ENCODE measurements around the gene NMNAT2. TPM values are rescaled to one million over a fixed set of nuclear protein-coding genes. Genes with fewer than 3 reads are reported as not detected.
A peak's percentile ranks its signal among the peaks of the same experiment; 100 is the strongest.

NMNAT2 gene
- total and polyA plus RNA-seq, 2 of the 13 experiments (the other 11 are each of a cell fraction or from before 2014, with no cell fraction given), result not detected

DNA sequence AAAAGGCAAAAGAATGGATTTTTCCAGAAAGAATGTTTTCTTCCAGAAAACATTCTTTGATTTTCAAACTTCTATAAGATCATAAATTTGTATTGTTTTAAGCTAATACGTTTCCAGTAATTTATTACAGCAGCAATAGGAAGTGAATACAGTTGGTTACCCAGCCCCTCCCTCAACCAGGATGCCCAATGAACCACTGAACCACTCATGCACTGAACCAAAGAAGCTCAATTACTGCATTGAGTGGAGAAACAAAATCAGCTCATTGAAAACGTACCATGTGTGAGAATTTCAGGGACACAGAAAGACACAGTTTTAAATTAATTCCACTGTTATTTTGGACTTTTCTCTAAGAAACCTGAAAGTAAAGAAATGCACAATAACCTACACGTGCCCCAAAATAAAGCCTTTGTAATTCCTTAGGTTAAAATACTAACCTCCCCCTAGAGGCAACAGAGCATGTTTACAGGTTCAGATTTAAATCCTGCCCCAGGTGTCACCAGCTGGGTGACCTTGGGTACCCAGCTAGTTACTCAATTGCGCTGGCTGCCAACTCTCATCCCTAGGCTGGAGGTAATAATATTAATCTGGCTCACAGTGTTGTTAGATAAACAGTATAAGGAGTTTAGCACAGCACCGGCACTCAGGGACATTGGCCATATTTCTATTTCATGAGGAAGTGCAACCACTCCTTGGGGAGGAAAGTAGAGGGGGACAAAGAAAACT lies 111.7 kb downstream of the NMNAT2 start:
- DNase-seq (ENCODE audit: low spot score) (peak; percentile 39), ATAC-seq (peak; percentile 82), FAIRE-seq (no peak)
- Histone ChIP-seq H3K4me2 (ENCODE audit: low read depth, low read length) (no peak overlapping the region), H3K36me3 (replicated peaks in 1 of 2; ENCODE audit: control insufficient read depth in 1 of 2, insufficient read depth in 2 of 2, low read length in 2 of 2) (no peaks in the 10 kb centered on the region), H4K20me1 (ENCODE audit: insufficient read depth, low read length) (no peaks in the 10 kb centered on the region), H3K27me3 (ENCODE audit: control insufficient read depth in 1 of 2, insufficient read depth in 2 of 2, low read length in 2 of 2) (peaks cover 0 to 23% of the 10 kb centered on the region in 2 experiments; a peak in 2 of 5 replicates), H3K4me3 (replicated peaks in 1 of 3; ENCODE audit: insufficient read depth in 1 of 3, low read depth in 2 of 3, low read length in 3 of 3) (no peak overlapping the region), H3K4me1 (ENCODE audit: insufficient read depth, low read length) (no peaks in the 10 kb centered on the region), H3K9ac (ENCODE audit: insufficient read depth, low read depth, low read length) (no peak overlapping the region), H3K27ac (ENCODE audit: extremely low read length, insufficient read depth, low read length) (no peak overlapping the region), H3K9me3 (ENCODE audit: low read length) (no peaks in the 10 kb centered on the region), H3K79me2 (ENCODE audit: insufficient read depth, low read length) (no peaks in the 10 kb centered on the region), H2AFZ (ENCODE audit: low read length) (no peak overlapping the region)
- no peak for TF ChIP-seq ZNF207 (IDR thresholded peaks at IDR 0.05; ENCODE audit: borderline replicate concordance)
- TF ChIP-seq SOX13 (IDR thresholded peaks at IDR 0.05), result no peak
- no peak for TF ChIP-seq SOX13 (CRISPR knock-in tag; conservative IDR thresholded peaks at IDR 0.05 in 1 of 2, IDR thresholded peaks at IDR 0.05 in 1 of 2)
- TF ChIP-seq, protein P1, sequence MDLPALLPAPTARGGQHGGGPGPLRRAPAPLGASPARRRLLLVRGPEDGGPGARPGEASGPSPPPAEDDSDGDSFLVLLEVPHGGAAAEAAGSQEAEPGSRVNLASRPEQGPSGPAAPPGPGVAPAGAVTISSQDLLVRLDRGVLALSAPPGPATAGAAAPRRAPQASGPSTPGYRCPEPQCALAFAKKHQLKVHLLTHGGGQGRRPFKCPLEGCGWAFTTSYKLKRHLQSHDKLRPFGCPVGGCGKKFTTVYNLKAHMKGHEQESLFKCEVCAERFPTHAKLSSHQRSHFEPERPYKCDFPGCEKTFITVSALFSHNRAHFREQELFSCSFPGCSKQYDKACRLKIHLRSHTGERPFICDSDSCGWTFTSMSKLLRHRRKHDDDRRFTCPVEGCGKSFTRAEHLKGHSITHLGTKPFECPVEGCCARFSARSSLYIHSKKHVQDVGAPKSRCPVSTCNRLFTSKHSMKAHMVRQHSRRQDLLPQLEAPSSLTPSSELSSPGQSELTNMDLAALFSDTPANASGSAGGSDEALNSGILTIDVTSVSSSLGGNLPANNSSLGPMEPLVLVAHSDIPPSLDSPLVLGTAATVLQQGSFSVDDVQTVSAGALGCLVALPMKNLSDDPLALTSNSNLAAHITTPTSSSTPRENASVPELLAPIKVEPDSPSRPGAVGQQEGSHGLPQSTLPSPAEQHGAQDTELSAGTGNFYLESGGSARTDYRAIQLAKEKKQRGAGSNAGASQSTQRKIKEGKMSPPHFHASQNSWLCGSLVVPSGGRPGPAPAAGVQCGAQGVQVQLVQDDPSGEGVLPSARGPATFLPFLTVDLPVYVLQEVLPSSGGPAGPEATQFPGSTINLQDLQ (CRISPR knock-in tag; IDR thresholded peaks at IDR 0.05), result no peak
- no peak for TF ChIP-seq ATF7-NPFF (CRISPR knock-in tag; IDR thresholded peaks at IDR 0.05; ENCODE audit: low read depth)
- TF ChIP-seq, protein P2, sequence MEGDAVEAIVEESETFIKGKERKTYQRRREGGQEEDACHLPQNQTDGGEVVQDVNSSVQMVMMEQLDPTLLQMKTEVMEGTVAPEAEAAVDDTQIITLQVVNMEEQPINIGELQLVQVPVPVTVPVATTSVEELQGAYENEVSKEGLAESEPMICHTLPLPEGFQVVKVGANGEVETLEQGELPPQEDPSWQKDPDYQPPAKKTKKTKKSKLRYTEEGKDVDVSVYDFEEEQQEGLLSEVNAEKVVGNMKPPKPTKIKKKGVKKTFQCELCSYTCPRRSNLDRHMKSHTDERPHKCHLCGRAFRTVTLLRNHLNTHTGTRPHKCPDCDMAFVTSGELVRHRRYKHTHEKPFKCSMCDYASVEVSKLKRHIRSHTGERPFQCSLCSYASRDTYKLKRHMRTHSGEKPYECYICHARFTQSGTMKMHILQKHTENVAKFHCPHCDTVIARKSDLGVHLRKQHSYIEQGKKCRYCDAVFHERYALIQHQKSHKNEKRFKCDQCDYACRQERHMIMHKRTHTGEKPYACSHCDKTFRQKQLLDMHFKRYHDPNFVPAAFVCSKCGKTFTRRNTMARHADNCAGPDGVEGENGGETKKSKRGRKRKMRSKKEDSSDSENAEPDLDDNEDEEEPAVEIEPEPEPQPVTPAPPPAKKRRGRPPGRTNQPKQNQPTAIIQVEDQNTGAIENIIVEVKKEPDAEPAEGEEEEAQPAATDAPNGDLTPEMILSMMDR (CRISPR knock-in tag; IDR thresholded peaks at IDR 0.05), result peak; percentile 18; the same call in 1 of the 2 replicates
- TF ChIP-seq, protein P3, sequence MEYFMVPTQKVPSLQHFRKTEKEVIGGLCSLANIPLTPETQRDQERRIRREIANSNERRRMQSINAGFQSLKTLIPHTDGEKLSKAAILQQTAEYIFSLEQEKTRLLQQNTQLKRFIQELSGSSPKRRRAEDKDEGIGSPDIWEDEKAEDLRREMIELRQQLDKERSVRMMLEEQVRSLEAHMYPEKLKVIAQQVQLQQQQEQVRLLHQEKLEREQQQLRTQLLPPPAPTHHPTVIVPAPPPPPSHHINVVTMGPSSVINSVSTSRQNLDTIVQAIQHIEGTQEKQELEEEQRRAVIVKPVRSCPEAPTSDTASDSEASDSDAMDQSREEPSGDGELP (IDR thresholded peaks at IDR 0.05; ENCODE audit: borderline replicate concordance, low read depth), result peak; percentile 60; the same call in 1 of the 2 replicates
- TF ChIP-seq RBFOX2 (IDR thresholded peaks at IDR 0.05; ENCODE audit: low read depth, low read length), result no peak
- 0 out of 2 replicates have a peak, but pooled peaks have one; percentile 31 for TF ChIP-seq FOXA3 (CRISPR knock-in tag; IDR thresholded peaks at IDR 0.05)
- 0 out of 2 replicates have a peak, but pooled peaks have one; percentile 35 for TF ChIP-seq NR2F6 (IDR thresholded peaks at IDR 0.05)
- TF ChIP-seq NR2F6 (CRISPR knock-in tag; IDR thresholded peaks at IDR 0.05), result 0 out of 2 replicates have a peak, but pooled peaks have one; percentile 11
- no TSS peak for BruUV-seq (replicated peaks)
- ChIA-PET POLR2A (no interaction called here), CTCF (ENCODE audit: low intra/inter-chr PET ratio, low total read pairs) (no interaction called here)
- in situ Hi-C loops (cut with HindIII; ENCODE audit: extremely low pct_ligation_motif_present, low pct_unique_long_range_greater_than_20kb) (no loop called here), intact Hi-C loops (cut with micrococcal nuclease; ENCODE audit: unreplicated experiment) (no loop called here)
- WGBS (ENCODE audit: low lambda C conversion rate), result 55% methylated on average over 4 of the region's 5 CpGs

Data from HepG2 (cell line).